HEK293T (cell line): ENCODE data around the gene TMEM179.

Experiments
- ARNT ChIP-seq: fragments of 450-650 bp; IDR thresholded peaks from 2 replicates; pipeline ENCODE4 v1.6.1; 2017; ENCODE audit warnings: mild to moderate bottlenecking
- BHLHE40 ChIP-seq: fragments of 450-650 bp; IDR thresholded peaks from 2 replicates; pipeline ENCODE4 v1.6.1; 2016; ENCODE audit warnings: mild to moderate bottlenecking, moderate library complexity, borderline replicate concordance
- FOXM1 ChIP-seq: fragments of 450-650 bp; IDR thresholded peaks from 2 replicates; pipeline ENCODE4 v1.6.1; 2017; ENCODE audit warnings: mild to moderate bottlenecking, borderline replicate concordance
- SP1 ChIP-seq: fragments of 450-650 bp; IDR thresholded peaks from 2 replicates; pipeline ENCODE4 v1.6.1; 2017
- TF ChIP-seq, protein P1 (sequence below): fragments of 450-650 bp; IDR thresholded peaks from 2 replicates; pipeline ENCODE4 v1.6.1; 2016

DNA sequence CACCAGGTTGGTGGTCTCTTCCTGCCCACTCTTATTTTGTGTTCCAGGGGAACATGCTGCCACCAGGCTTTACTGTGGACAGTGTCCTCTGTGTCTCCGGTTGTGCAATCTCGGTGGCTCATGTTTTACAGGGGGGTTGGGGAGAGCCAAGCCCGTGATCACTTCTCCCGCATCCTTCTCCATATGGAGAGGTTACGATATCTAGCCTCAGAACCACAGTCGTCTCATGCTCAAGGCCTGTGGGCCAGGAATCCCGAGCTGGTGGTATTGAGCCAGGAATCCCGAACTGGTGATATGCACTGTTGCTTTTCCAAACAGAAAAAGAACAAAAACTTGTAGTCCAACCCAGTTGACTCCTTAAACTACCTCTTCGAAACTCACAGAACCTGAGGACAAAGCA, 47.8 kb upstream of the TMEM179 start:
- TF ChIP-seq ARNT (no peak), SP1 (no peak), FOXM1 (no peak), BHLHE40 (no peak)
- TF ChIP-seq, protein P1, sequence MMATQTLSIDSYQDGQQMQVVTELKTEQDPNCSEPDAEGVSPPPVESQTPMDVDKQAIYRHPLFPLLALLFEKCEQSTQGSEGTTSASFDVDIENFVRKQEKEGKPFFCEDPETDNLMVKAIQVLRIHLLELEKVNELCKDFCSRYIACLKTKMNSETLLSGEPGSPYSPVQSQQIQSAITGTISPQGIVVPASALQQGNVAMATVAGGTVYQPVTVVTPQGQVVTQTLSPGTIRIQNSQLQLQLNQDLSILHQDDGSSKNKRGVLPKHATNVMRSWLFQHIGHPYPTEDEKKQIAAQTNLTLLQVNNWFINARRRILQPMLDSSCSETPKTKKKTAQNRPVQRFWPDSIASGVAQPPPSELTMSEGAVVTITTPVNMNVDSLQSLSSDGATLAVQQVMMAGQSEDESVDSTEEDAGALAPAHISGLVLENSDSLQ = no peak
